Endothelial cell of umbilical vein (primary cell): ENCODE results near the gene CFAP45. TPM values are rescaled to one million over a fixed set of nuclear protein-coding genes. Genes with fewer than 3 reads are reported as not detected.
A peak's percentile ranks its signal among the peaks of the same experiment; 100 is the strongest.

Experiments used
- BruUV-seq: library from RNA; stranded (reverse); fragments of 400-500 nt; replicated peaks from 2 replicates; lab custom pipeline; 2021; lab: Mats Ljungman, UMichigan
- CTCF ChIA-PET: fragments of 300-600, 350-600 bp; sonication (Branson Sonifier 250); formaldehyde crosslinking; loops from one replicate; lab custom pipeline; 2021; ENCODE audit warnings: antibody characterized with exemption, inconsistent platforms; lab: Charles Lee
- POLR2A ChIA-PET: fragments of 300-600, 350-600 bp; sonication (Branson Sonifier 250); formaldehyde crosslinking; loops from one replicate; lab custom pipeline; 2021; ENCODE audit warnings: antibody characterized with exemption, inconsistent platforms; lab: Charles Lee
- DNase-seq: peaks from one replicate; pipeline ENCODE4 v3.0.0-alpha.2; 2011; ENCODE audit warnings: low read depth, low spot score
- FAIRE-seq: peaks from 2 replicates; lab custom pipeline; 2011; peaks lifted over from hg19 to GRCh38; lab: Jason Lieb, UNC
- H2AFZ ChIP-seq: 2 replicates; pipeline ENCODE4 v1.6.0; 2012; ENCODE audit warnings: low read depth, low read length, control low read depth, inconsistent platforms
- H3K27ac ChIP-seq: 2 replicates; pipeline ENCODE4 v1.5.1; 2011; ENCODE audit warnings: low read depth, mild to moderate bottlenecking, control low read depth, low read length, moderate library complexity; ENCODE audit not compliant: insufficient read depth
- H3K27me3 ChIP-seq, 2 experiments: 2 replicates each; pipeline versions ENCODE4 v1.6.0 to v1.6.1; 2011; ENCODE audit warnings: low read length in 2 of 2, mixed read lengths in 1 of 2; ENCODE audit not compliant: control insufficient read depth in 2 of 2, insufficient read depth in 2 of 2
- H3K36me3 ChIP-seq, 2 experiments: 2 replicates in 1 of 2; 3 replicates in 1 of 2; pipeline ENCODE4 v1.5.1; 2011; ENCODE audit warnings: low read length in 2 of 2, mild to moderate bottlenecking in 1 of 2, moderate library complexity in 1 of 2; ENCODE audit not compliant: control insufficient read depth in 2 of 2, insufficient read depth in 2 of 2; ENCODE audit errors: extremely low read depth in 1 of 2
- H3K4me1 ChIP-seq: 3 replicates; pipeline ENCODE4 v1.5.1; 2011; ENCODE audit warnings: mild to moderate bottlenecking, low read length; ENCODE audit not compliant: control insufficient read depth, insufficient read depth; ENCODE audit errors: extremely low read depth
- H3K4me2 ChIP-seq: 2 replicates; pipeline ENCODE4 v1.6.1; 2011; ENCODE audit warnings: low read length, control low read depth, mixed read lengths; ENCODE audit not compliant: insufficient read depth
- H3K4me3 ChIP-seq, 3 experiments: fragments of 200-600 bp in 1 of 3; sonication (generic), shearing (Covaris generic) in 1 of 3; replicated peaks in 1 of 3; 2 replicates each; pipeline ENCODE4 v1.5.1; 2011 to 2016; ENCODE audit warnings: control low read depth in 3 of 3, low read length in 3 of 3, mild to moderate bottlenecking in 2 of 3, inconsistent platforms in 1 of 3, low read depth in 1 of 3, moderate library complexity in 1 of 3; ENCODE audit not compliant: insufficient read depth in 1 of 3
- H3K79me2 ChIP-seq: 2 replicates; pipeline ENCODE4 v1.6.0; 2012; ENCODE audit warnings: low read length, inconsistent platforms; ENCODE audit not compliant: control insufficient read depth, insufficient read depth
- H3K9ac ChIP-seq: replicated peaks from 2 replicates; pipeline ENCODE3; 2011; ENCODE audit warnings: low read length, control low read depth; ENCODE audit not compliant: insufficient read depth; ENCODE audit errors: extremely low read depth
- H3K9me1 ChIP-seq: replicated peaks from 3 replicates; pipeline ENCODE4 v1.6.0; 2011; ENCODE audit warnings: mild to moderate bottlenecking, low read length; ENCODE audit not compliant: control insufficient read depth, insufficient read depth; ENCODE audit errors: extremely low read depth
- H3K9me3 ChIP-seq: replicated peaks from 2 replicates; pipeline ENCODE4 v1.5.1; 2012; ENCODE audit warnings: low read length, inconsistent platforms; ENCODE audit not compliant: control insufficient read depth, insufficient read depth
- H4K20me1 ChIP-seq: replicated peaks from 2 replicates; pipeline ENCODE3; 2011; ENCODE audit warnings: mild to moderate bottlenecking, low read length; ENCODE audit not compliant: control insufficient read depth, insufficient read depth; ENCODE audit errors: extremely low read depth
- CTCF ChIP-seq, 2 donors: IDR thresholded peaks; 1 replicate in 1 of 2; 2 replicates in 1 of 2; pipeline ENCODE4 v1.5.1; 2011; ENCODE audit warnings: low read length in 2 of 2, mild to moderate bottlenecking in 2 of 2, moderate library complexity in 2 of 2, control low read depth in 1 of 2, inconsistent platforms in 1 of 2, low read depth in 1 of 2; ENCODE audit not compliant: insufficient read depth in 1 of 2; ENCODE audit errors: extremely low read depth in 1 of 2
- EZH2 ChIP-seq: IDR thresholded peaks from 2 replicates; pipeline ENCODE4 v1.6.1; 2012; ENCODE audit warnings: borderline replicate concordance, low read depth, mild to moderate bottlenecking, moderate library complexity, low read length, inconsistent platforms; ENCODE audit not compliant: severe bottlenecking
- FOS ChIP-seq: IDR thresholded peaks from 2 replicates; pipeline ENCODE4 v1.6.1; 2011; ENCODE audit warnings: mild to moderate bottlenecking, low read length, moderate library complexity, borderline replicate concordance; ENCODE audit not compliant: insufficient read depth
- GATA2 ChIP-seq: IDR thresholded peaks from 2 replicates; pipeline ENCODE4 v1.7.0; 2011; ENCODE audit warnings: low read depth, mild to moderate bottlenecking, moderate library complexity, mixed read lengths, low read length; ENCODE audit not compliant: insufficient read length, insufficient read depth
- JUN ChIP-seq: IDR thresholded peaks from 2 replicates; pipeline ENCODE4 v1.6.1; 2011; ENCODE audit warnings: borderline replicate concordance, low read depth; ENCODE audit not compliant: insufficient read length, insufficient read depth
- MYC ChIP-seq: IDR thresholded peaks from one replicate; pipeline ENCODE4 v1.6.1; 2011; ENCODE audit warnings: mild to moderate bottlenecking, low read depth, low read length
- POLR2A ChIP-seq: IDR thresholded peaks from 2 replicates; pipeline ENCODE4 v1.6.1; 2012; ENCODE audit warnings: low read depth, mild to moderate bottlenecking, control low read depth, low read length
- POLR2AphosphoS5 ChIP-seq: IDR thresholded peaks from 2 replicates; pipeline ENCODE4 v1.6.1; 2012; ENCODE audit warnings: low read depth, mild to moderate bottlenecking, control low read depth, low read length, moderate library complexity; ENCODE audit not compliant: insufficient read depth
- dilution Hi-C: fragments of 300-500 bp; cut with MboI; formaldehyde crosslinking; loops from one replicate; pipeline ENCODE4 v1.15.0; 2019; ENCODE audit warnings: low sequenced_read_pairs; ENCODE audit not compliant: extremely low pct_ligation_motif_present
- intact Hi-C: fragments of 100-400 bp; cut with micrococcal nuclease; formaldehyde crosslinking; loops from one replicate; pipeline ENCODE4 v1.10.0; 2022
- polyA plus RNA-seq, 4 experiments: library from polyadenylated mRNA; depleted of rRNA in 3 of 4; stranded (reverse) in 3 of 4; unstranded in 1 of 4; fragments of >200 nt; gene quantifications; 2 replicates each; pipeline versions ENCODE4 v1.2.1 to v1.2.3, GENCODE V29; 2011 to 2012; ENCODE audit warnings: missing spikeins in 1 of 4
- total RNA-seq: library from RNA; stranded (reverse); gene quantifications from 2 replicates; pipeline ENCODE4 v1.2.3, GENCODE V29; 2021
- TF ChIP-seq, protein P1 (sequence below): IDR thresholded peaks from 2 replicates; pipeline ENCODE4 v1.6.1; 2011; ENCODE audit not compliant: insufficient read depth, insufficient read length

The CFAP45 gene
- total and polyA plus RNA-seq, 2 donors (not counting 3 experiments of a cell fraction or from before 2014, with no cell fraction given) = 0.25 to 2.5 TPM

GRCh38 chr1:159881622-159882526, 18.1 kb downstream of the CFAP45 start:
- TF ChIP-seq GATA2 (no peak), EZH2 (no peak), POLR2A (peak; percentile 40), JUN (peak; percentile 69), MYC (peak; percentile 91), POLR2AphosphoS5 (peak; percentile 84), CTCF (IDR thresholded peaks at IDR 0.05; ENCODE audit: extremely low read depth in 1 of 2, insufficient read depth in 1 of 2, low read depth in 1 of 2, low read length in 2 of 2) (no peak), FOS (peak; percentile 91)
- TF ChIP-seq, protein P1, sequence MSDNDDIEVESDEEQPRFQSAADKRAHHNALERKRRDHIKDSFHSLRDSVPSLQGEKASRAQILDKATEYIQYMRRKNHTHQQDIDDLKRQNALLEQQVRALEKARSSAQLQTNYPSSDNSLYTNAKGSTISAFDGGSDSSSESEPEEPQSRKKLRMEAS = peak; percentile 51
- H3K4me2 ChIP-seq = peak overlapping the region; percentile 65
- BruUV-seq = TSS peak; percentile 97
- DNase-seq = peak; percentile 89
- no peaks in the 10 kb centered on the region for H4K20me1 ChIP-seq
- no peak overlapping the region for H3K4me3 ChIP-seq
- no peaks in the 10 kb centered on the region for H3K9me3 ChIP-seq
- H3K9ac ChIP-seq = no peak overlapping the region
- H3K4me1 ChIP-seq = peaks cover 16% of the 10 kb centered on the region
- intact Hi-C loops (loop anchor here (2.0 kb wide), 1 partner anchor 27 kb away; no protein-coding TSS in a partner anchor), dilution Hi-C loops (no loop called here)
- H3K27me3 ChIP-seq = no peaks in the 10 kb centered on the region
- H2AFZ ChIP-seq = no peak overlapping the region
- no peaks in the 10 kb centered on the region for H3K9me1 ChIP-seq
- CTCF ChIA-PET = interaction anchor here (1.1 to 5.0 kb wide), 5 partner anchors 9 to 101 kb away, joined by 3 to 36 read pairs (median 4); partner anchors contain the start of gene DUSP23
- no peaks in the 10 kb centered on the region for H3K36me3 ChIP-seq
- no peaks in the 10 kb centered on the region for H3K79me2 ChIP-seq
- FAIRE-seq = peak; percentile 96
- H3K27ac ChIP-seq = peak overlapping the region; percentile 70
- POLR2A ChIA-PET = no interaction called here
